ENCODE results near the gene SPAG9. TPM values are rescaled to one million over a fixed set of nuclear protein-coding genes. Genes with fewer than 3 reads are reported as not detected.

SPAG9 gene
- total and polyA plus RNA-seq, 10 donors = 10.7 to 94.6 (median 78.3) TPM

GRCh38 chr17:50947782-50948543 lies 172.7 kb downstream of the SPAG9 start:
- intact Hi-C loops (cut with DNase I; ENCODE audit: low total_unique reads) = loop anchor here (2.0 kb wide), 1 partner anchor 83 kb away; no protein-coding TSS in a partner anchor
- no peak overlapping the region for H3K4me3 ChIP-seq
- H3K4me1 ChIP-seq = peaks cover 31 to 76% (median 55%) of the 10 kb centered on the region in 6 donors
- H3K27ac ChIP-seq = peak overlapping the region in 7 of 8 donors; percentile 13 to 91 (median 81)
- no peaks in the 10 kb centered on the region for H3K9me3 ChIP-seq
- H3K36me3 ChIP-seq = no peaks in the 10 kb centered on the region
- peaks cover 0 to 20% (median 0%) of the 10 kb centered on the region in 7 donors for H3K27me3 ChIP-seq (replicated peaks in 1 of 7)
- DNase-seq = peak; percentile 81
- WGBS, 5 donors = 49 to 66% (median 54%) methylated on average over 14 to 15 of the region's 15 CpGs
- TF ChIP-seq POLR2A (IDR thresholded peaks at IDR 0.05) (no peak), POLR2AphosphoS5 (IDR thresholded peaks at IDR 0.05) (peak in 2 of 3 donors; percentile 25 to 46)

- intact Hi-C loops (cut with DNase I; ENCODE audit: low total_unique reads) = loop anchor here (2.0 kb wide), 1 partner anchor 82 kb away; no protein-coding TSS in a partner anchor
- DNase-seq = no peak
- Histone ChIP-seq H3K27ac (peak overlapping the region in 6 of 8 donors; percentile 75 to 91 (median 84)), H3K36me3 (no peaks in the 10 kb centered on the region), H3K4me3 (no peak overlapping the region), H3K9me3 (no peaks in the 10 kb centered on the region), H3K4me1 (peaks cover 31 to 75% (median 55%) of the 10 kb centered on the region in 6 donors), H3K27me3 (replicated peaks in 1 of 7) (peaks cover 0 to 20% (median 0%) of the 10 kb centered on the region in 7 donors)
- WGBS, 5 donors = 87 to 94% (median 90%) methylated on average over 18 to 19 of the region's 19 CpGs
- no peak for TF ChIP-seq POLR2AphosphoS5 (IDR thresholded peaks at IDR 0.05)
- TF ChIP-seq CTCF (IDR thresholded peaks at IDR 0.05 in 8 of 11, conservative IDR thresholded peaks at IDR 0.05 in 3 of 11) = no peak
- no peak for TF ChIP-seq POLR2A (IDR thresholded peaks at IDR 0.05)
These were observed 173.5 kb downstream of the SPAG9 start for GRCh38 chr17:50946891-50947781.

- H3K27me3 ChIP-seq (replicated peaks in 1 of 7) = peaks cover 0 to 20% (median 0%) of the 10 kb centered on the region in 7 donors
- H3K27ac ChIP-seq = peak overlapping the region in 2 of 8 donors; percentile 86 to 91
- intact Hi-C loops (cut with DNase I; ENCODE audit: low total_unique reads) = loop anchor here (2.0 kb wide), 1 partner anchor 82 kb away; no protein-coding TSS in a partner anchor
- TF ChIP-seq POLR2AphosphoS5 (IDR thresholded peaks at IDR 0.05) = no peak
- no peak for TF ChIP-seq POLR2A (IDR thresholded peaks at IDR 0.05)
- TF ChIP-seq CTCF (IDR thresholded peaks at IDR 0.05 in 8 of 11, conservative IDR thresholded peaks at IDR 0.05 in 3 of 11) = no peak
- no peaks in the 10 kb centered on the region for H3K36me3 ChIP-seq
- 91 to 94% (median 93%) methylated on average over 10 to 12 of the region's 12 CpGs for WGBS, 5 donors
- H3K4me1 ChIP-seq = peaks cover 31 to 70% (median 53%) of the 10 kb centered on the region in 6 donors
- H3K4me3 ChIP-seq = no peak overlapping the region
- H3K9me3 ChIP-seq = no peaks in the 10 kb centered on the region
- no peak for DNase-seq
These were observed 174.3 kb downstream of the SPAG9 start for GRCh38 chr17:50946223-50946890.

- H3K36me3 ChIP-seq = no peaks in the 10 kb centered on the region
- H3K27ac ChIP-seq = peak overlapping the region in 2 of 8 donors; percentile 86 to 91
- peaks cover 28 to 64% (median 49%) of the 10 kb centered on the region in 6 donors for H3K4me1 ChIP-seq
- H3K9me3 ChIP-seq = no peaks in the 10 kb centered on the region
- peaks cover 0 to 17% (median 0%) of the 10 kb centered on the region in 7 donors for H3K27me3 ChIP-seq (replicated peaks in 1 of 7)
- intact Hi-C loops (cut with DNase I; ENCODE audit: low total_unique reads) = loop anchor here (2.0 kb wide), 1 partner anchor 81 kb away; no protein-coding TSS in a partner anchor
- TF ChIP-seq POLR2AphosphoS5 (IDR thresholded peaks at IDR 0.05) (no peak), POLR2A (IDR thresholded peaks at IDR 0.05) (no peak), CTCF (IDR thresholded peaks at IDR 0.05 in 8 of 11, conservative IDR thresholded peaks at IDR 0.05 in 3 of 11) (no peak)
- no peak for DNase-seq
- 48 to 86% (median 82%) methylated on average over 3 of the region's 3 CpGs for WGBS, 5 donors
- H3K4me3 ChIP-seq = no peak overlapping the region
These were observed 174.9 kb downstream of the SPAG9 start for GRCh38 chr17:50945779-50946222.
